Measurements from ENCODE around the gene CACNB3.

Gene CACNB3

DNA sequence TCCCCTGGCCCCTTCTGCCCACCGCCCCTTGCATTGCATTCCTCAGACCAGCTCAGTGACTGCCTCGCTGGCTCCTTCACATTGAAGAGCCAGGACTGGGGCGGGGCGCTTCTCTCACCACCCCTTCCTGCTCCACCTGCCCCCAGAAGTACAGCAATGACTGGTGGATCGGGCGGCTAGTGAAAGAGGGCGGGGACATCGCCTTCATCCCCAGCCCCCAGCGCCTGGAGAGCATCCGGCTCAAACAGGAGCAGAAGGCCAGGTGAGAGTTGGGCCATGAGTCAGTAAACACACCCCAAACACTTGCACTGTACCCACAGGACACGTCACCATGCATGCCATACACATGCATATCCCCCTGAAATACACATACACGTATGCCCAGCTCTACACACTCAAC is 5.8 kb downstream of the CACNB3 start:
- H3K27me3 ChIP-seq (replicated peaks), result no peaks in the 10 kb centered on the region
- H3K36me3 ChIP-seq (replicated peaks), result peaks cover 47% of the 10 kb centered on the region
- TF ChIP-seq, protein P1, sequence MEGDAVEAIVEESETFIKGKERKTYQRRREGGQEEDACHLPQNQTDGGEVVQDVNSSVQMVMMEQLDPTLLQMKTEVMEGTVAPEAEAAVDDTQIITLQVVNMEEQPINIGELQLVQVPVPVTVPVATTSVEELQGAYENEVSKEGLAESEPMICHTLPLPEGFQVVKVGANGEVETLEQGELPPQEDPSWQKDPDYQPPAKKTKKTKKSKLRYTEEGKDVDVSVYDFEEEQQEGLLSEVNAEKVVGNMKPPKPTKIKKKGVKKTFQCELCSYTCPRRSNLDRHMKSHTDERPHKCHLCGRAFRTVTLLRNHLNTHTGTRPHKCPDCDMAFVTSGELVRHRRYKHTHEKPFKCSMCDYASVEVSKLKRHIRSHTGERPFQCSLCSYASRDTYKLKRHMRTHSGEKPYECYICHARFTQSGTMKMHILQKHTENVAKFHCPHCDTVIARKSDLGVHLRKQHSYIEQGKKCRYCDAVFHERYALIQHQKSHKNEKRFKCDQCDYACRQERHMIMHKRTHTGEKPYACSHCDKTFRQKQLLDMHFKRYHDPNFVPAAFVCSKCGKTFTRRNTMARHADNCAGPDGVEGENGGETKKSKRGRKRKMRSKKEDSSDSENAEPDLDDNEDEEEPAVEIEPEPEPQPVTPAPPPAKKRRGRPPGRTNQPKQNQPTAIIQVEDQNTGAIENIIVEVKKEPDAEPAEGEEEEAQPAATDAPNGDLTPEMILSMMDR (IDR thresholded peaks at IDR 0.05; ENCODE audit: low read depth, low read length, missing control alignments), result no peak
- no peak overlapping the region for H3K27ac ChIP-seq
- in situ Hi-C loops (cut with HindIII; ENCODE audit: low pct_ligation_motif_present, low sequenced_read_pairs), result no loop called here
- DNase-seq, result no peak
- H3K4me3 ChIP-seq (ENCODE audit: low read depth, low read length), result no peak overlapping the region

GRCh38 chr12:48824905-48825304 is 6.6 kb downstream of the CACNB3 start:
- DNase-seq, result no peak
- H3K27ac ChIP-seq, result no peak overlapping the region
- in situ Hi-C loops (cut with HindIII; ENCODE audit: low pct_ligation_motif_present, low sequenced_read_pairs), result no loop called here

GRCh38 chr12:48826209-48826855 is 8.0 kb downstream of the CACNB3 start:
- H3K36me3 ChIP-seq (replicated peaks), result peaks cover 60% of the 10 kb centered on the region
- in situ Hi-C loops (cut with HindIII; ENCODE audit: low pct_ligation_motif_present, low sequenced_read_pairs), result no loop called here

More at GRCh38 chr12:48824905-48825304, 6.6 kb downstream of the CACNB3 start:
- H3K4me3 ChIP-seq (ENCODE audit: low read depth, low read length), result no peak overlapping the region
- H3K27me3 ChIP-seq (replicated peaks), result no peaks in the 10 kb centered on the region
- TF ChIP-seq, protein P1 (IDR thresholded peaks at IDR 0.05; ENCODE audit: low read depth, low read length, missing control alignments), result no peak
- peaks cover 52% of the 10 kb centered on the region for H3K36me3 ChIP-seq (replicated peaks)

GRCh38 chr12:48827026-48827425 is 8.7 kb downstream of the CACNB3 start:
- H3K4me3 ChIP-seq (ENCODE audit: low read depth, low read length), result no peak overlapping the region
- in situ Hi-C loops (cut with HindIII; ENCODE audit: low pct_ligation_motif_present, low sequenced_read_pairs), result no loop called here
- DNase-seq, result no peak
- H3K27ac ChIP-seq, result no peak overlapping the region
- H3K27me3 ChIP-seq (replicated peaks), result no peaks in the 10 kb centered on the region
- peaks cover 67% of the 10 kb centered on the region for H3K36me3 ChIP-seq (replicated peaks)
- TF ChIP-seq, protein P1 (IDR thresholded peaks at IDR 0.05; ENCODE audit: low read depth, low read length, missing control alignments), result no peak

More at GRCh38 chr12:48826209-48826855, 8.0 kb downstream of the CACNB3 start:
- Histone ChIP-seq H3K27ac (no peak overlapping the region), H3K4me3 (ENCODE audit: low read depth, low read length) (no peak overlapping the region), H3K27me3 (replicated peaks) (no peaks in the 10 kb centered on the region)
- TF ChIP-seq, protein P1 (IDR thresholded peaks at IDR 0.05; ENCODE audit: low read depth, low read length, missing control alignments), result no peak
- no peak for DNase-seq

GRCh38 chr12:48827513-48828096 is 9.3 kb downstream of the CACNB3 start:
- Histone ChIP-seq H3K27ac (no peak overlapping the region), H3K4me3 (ENCODE audit: low read depth, low read length) (no peak overlapping the region), H3K36me3 (replicated peaks) (peaks cover 70% of the 10 kb centered on the region), H3K27me3 (replicated peaks) (no peaks in the 10 kb centered on the region)
- DNase-seq, result no peak
- TF ChIP-seq, protein P1 (IDR thresholded peaks at IDR 0.05; ENCODE audit: low read depth, low read length, missing control alignments), result no peak
- in situ Hi-C loops (cut with HindIII; ENCODE audit: low pct_ligation_motif_present, low sequenced_read_pairs), result no loop called here

Measured in brain microvascular endothelial cell (primary cell).